Stimulated activated CD8-positive, alpha-beta memory T cell treated with anti-CD3 and anti-CD28 coated beads, Interleukin-12 subunit alpha, Interleukin-12 subunit beta, amount 100 ng/mL, for 1 hour (primary cell): ENCODE results near the gene WDR59.
"Not testable (repeated sequence)": the region's sequence is repeated elsewhere in the genome, so short reads cannot be mapped to it uniquely, and the experiment has no call there.

Source experiments
- DNase-seq: peaks from one replicate; pipeline ENCODE4 v3.0.0-alpha.2; 2020; ENCODE audit warnings: low read depth

Gene WDR59

GRCh38 chr16:75011634-75012307, 26.8 kb upstream of the WDR59 start:
- DNase-seq, result no peak

DNA sequence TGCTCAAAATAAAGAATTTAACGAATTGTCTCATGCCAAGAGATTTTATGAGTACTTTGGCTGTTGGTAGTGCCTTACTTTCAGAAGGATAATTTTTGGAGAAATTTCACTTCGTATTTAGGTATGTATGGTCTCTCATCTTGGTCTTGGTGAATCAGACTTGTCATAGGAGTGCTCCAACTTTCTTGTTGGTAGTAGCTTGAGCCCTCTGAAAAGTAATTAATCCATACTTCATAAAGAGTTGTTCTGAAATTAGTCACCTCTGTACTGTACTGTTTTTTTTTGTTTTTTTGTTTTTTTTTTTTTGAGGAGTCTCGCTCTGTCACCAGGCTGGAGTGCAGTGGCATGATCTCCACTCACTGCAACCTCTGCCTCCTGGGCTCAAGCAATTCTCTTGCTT, 25.5 kb upstream of the WDR59 start:
- DNase-seq, result no peak

- no peak for DNase-seq
These were observed 22.5 kb upstream of the WDR59 start for GRCh38 chr16:75007443-75007842.

DNA sequence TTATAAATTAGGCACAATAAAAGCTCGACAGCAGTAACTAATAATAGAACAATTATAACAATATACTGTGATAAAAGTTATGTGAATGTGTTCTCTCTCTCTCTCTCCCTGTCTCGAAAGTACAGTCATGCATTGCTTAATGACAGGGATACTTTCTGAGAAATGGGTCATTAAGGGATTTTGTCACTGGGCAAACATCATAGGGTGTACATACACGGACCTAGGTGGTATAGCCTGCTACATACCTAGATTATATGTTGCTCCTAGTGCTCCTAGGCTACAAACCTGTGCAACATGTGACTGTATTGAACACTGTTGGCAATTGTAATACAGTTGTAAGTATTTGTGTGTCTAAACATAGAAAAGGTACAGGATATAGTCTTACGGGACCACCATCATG, 20.8 kb upstream of the WDR59 start:
- DNase-seq, result no peak

- no peak for DNase-seq
These were observed 19.5 kb upstream of the WDR59 start for GRCh38 chr16:75004460-75004859.

- no peak for DNase-seq
These were observed 19.0 kb upstream of the WDR59 start for GRCh38 chr16:75003931-75004330.

DNA sequence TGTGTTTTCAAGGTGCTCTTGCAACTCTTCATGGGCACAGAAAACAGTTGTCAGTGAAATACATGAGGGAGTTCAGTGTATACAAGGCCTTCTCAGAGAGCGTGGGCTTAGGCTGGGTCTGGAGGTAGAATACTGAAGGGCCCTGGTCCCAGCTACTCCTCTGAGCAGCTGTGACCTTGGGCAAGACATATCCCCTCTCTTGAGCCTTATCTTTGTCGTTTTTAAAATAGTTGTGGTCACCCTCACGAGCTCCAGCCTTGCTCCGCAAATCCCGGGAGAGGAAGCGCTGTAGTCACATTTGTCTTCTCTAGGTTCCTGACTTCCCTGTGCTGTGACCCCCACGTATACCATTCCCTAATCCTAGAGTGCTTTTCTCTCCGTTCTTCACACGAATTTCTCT, 17.6 kb upstream of the WDR59 start:
- DNase-seq, result no peak

- DNase-seq, result no peak
These were observed 15.7 kb upstream of the WDR59 start for GRCh38 chr16:75000481-75001081.

GRCh38 chr16:74999609-75000480, 14.9 kb upstream of the WDR59 start:
- DNase-seq, result peak; percentile 31

GRCh38 chr16:74999219-74999608, 14.3 kb upstream of the WDR59 start:
- no peak for DNase-seq

DNA sequence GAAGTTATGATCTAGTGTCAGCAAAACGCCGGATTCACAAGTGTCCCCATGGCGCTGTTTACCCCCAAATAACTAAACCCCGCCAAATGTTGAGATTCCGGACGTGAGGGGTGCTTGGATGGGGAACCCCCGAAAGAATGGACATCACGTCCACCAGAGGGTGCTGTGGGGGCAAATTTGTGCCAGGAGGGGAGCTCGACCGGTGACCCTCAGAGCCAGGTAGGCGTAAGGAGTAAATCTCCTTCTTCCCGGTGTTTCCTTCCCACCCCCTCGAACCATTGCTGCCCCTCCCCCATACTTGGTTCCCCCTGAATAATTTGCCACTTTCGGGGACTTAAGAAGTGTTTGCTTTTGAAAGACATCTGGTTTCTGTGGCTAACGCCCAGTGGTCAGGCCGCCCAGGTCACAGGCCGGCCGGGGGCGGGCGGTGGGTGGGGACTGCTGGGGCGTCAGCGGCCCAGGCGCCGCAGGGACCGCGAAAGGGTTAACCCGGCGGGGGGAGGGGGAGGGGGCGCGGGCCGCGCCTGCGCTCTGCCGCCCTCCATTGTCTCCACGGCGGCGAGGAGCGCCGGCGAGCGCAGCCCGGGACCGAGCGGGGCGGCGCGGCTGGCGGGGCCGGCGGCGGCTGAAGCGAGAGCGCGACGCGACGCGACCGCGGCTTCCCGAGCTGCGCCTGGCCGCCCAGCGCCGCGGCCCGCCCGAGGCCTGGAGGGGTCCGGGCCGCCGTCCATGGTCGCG, 13.7 kb upstream of the WDR59 start, which contains the start of gene ZNRF1:
TSS of gene ZNRF1 (plus strand) at position 544 of the 738 bp plus-strand sequence. CDS start 648 bp downstream, outside the sequence.
- DNase-seq, result peak; percentile 63

DNA sequence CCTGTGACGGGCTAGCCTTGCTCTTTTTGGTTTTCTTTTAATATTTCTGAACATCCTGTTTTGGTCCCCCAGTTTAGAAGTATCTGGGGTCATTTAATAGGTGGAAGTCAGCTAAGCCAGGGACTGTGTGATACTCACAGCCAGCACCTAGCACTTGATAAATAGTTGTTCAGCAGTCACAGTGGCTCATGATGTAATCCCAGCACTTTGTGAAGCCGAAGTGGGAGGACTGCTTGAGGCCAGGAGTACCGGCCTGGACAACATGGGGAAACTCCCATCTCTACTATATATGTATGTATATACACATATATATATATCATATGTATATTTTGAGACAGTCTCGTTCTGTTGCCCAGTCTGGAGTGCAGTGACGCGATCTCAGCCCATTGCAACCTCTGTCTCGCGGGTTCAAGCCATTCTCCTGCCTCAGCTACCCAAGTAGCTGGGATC, 12.1 kb upstream of the WDR59 start:
- DNase-seq, result no peak

DNA sequence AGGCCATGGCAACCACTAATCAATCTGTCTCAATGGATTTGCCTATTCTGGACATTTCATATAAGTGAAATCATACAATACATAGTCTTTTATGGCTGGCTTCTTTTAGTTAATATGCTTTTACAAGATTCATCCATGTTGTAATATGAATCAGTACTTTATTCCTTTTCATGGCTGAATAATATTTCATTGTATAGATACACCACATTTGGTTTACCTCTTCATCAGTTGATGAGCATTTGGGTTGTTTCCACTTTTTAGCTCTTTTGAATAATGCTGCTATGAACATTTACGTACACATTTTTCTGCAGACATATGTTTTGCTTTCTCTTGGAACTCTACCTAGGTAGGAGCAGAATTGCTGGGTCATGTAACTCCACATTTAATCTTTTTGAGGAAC, 11.1 kb upstream of the WDR59 start:
- no peak for DNase-seq

GRCh38 chr16:74991593-74992403, 6.9 kb upstream of the WDR59 start:
- DNase-seq, result no peak

- DNase-seq, result no peak
These were observed 6.3 kb upstream of the WDR59 start for GRCh38 chr16:74991268-74991592.

DNA sequence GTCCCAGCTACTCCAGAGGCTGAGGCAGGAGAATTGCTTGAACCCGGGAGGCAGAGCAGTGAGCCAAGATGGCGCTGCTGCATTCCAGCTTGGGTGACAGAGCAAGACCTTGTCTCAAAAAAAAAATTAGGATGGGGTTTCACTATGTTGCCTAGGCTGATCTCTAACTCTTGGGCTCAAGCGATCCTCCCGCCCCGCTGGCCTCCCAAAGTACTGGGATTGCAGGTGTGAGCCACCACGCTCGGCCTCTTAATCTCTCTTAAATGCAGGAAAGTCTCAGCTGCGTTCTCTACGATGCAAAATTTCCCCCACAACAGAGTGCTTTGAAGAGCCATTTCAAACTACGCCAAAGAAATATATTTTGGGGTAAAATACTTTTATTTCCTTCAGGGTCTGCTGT, 5.9 kb upstream of the WDR59 start:
- no peak for DNase-seq

DNA sequence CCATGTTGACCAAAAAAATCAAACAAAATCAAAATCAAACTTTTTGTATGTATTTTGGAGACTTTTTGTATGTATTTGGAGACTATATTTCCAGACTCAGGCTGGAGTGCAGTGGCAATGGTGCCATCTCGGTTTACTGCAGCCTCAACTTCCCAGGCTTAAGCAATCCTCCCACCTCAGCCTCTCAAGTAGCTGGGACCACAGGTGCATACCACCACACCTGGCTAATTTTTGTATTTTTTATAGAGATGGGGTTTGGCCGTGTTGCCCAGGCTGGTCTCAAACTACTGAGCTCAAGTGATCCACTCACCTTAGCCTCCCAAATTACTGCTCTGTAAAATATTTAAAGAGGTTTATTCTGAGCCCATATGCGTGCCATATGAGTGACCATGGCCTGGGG, 4.9 kb upstream of the WDR59 start:
- not testable (repeated sequence) for DNase-seq

- no peak for DNase-seq
These were observed 2.2 kb upstream of the WDR59 start for GRCh38 chr16:74987027-74987681.

GRCh38 chr16:74984194-74984528, 762 bp downstream of the WDR59 start:
- no peak for DNase-seq

DNA sequence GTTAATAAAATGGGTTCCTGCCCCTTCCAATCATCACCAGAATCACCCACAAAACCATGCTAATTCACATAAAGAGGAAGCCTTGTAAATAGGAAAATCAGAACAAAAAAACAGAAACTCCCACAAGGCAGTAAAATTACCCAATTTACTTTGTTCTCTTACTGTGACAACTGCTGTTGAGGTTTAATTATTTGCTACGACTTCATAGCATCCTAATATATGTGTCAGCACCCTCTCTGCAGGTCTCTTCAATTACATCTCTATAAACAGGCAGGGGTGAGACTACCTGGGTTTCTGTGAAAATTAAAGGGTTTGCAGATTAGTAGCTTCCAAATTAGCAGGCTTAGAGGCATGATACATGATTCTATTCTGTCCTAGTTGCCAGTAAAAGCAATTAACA, 2.7 kb downstream of the WDR59 start:
- DNase-seq, result no peak

DNA sequence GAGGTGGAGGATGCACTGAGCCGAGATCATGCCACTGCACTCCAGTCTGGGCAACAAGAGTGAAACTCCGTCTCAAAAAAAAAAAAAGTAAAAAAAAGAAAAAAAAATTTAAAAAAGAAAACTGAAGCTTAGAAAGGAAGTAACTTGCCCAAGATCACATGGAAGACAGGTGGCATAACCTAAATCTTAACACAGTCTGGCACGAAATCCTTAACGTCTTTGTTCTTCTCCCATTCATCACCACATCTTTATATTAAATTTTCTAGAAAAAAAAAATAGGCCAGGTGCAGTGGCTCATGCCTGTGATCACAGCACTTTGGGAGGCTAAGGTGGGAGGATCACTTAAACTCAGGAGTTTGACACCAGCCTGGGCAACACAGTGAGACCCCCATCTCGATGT, 9.3 kb downstream of the WDR59 start:
- DNase-seq, result no peak
